Suprapubic skin (tissue), 4 donors: ENCODE measurements around the gene BROX. TPM values are rescaled to one million over a fixed set of nuclear protein-coding genes. Genes with fewer than 3 reads are reported as not detected.
"Not testable (repeated sequence)": the region's sequence is repeated elsewhere in the genome, so short reads cannot be mapped to it uniquely, and the experiment has no call there.

Experiments used
- DNase-seq, 2 donors: peaks; one replicate each; pipeline ENCODE4 v3.0.0-alpha.2; 2019; ENCODE audit warnings: low spot score in 2 of 2
- H3K27ac ChIP-seq: fragments of 200-600 bp; sonication (generic); one replicate; pipeline ENCODE4 v1.5.1; 2019
- H3K27me3 ChIP-seq: fragments of 200-600 bp; sonication (generic); one replicate; pipeline ENCODE4 v1.5.1; 2019
- H3K36me3 ChIP-seq: fragments of 200-600 bp; sonication (generic); one replicate; pipeline ENCODE4 v1.5.1; 2019
- H3K4me1 ChIP-seq: fragments of 200-600 bp; sonication (generic); one replicate; pipeline ENCODE4 v1.5.1; 2019
- H3K4me3 ChIP-seq: fragments of 200-600 bp; sonication (generic); one replicate; pipeline ENCODE4 v1.5.1; 2019; ENCODE audit warnings: mild to moderate bottlenecking
- H3K9me3 ChIP-seq: fragments of 200-600 bp; sonication (generic); one replicate; pipeline ENCODE4 v1.5.1; 2019
- EP300 ChIP-seq: sonication (generic); formaldehyde crosslinking; IDR thresholded peaks from one replicate; pipeline ENCODE4 v1.6.1; 2017; ENCODE audit warnings: antibody characterized with exemption
- POLR2A ChIP-seq, 2 donors: fragments of 450-650 bp; IDR thresholded peaks; one replicate each; pipeline ENCODE4 v1.6.1; 2017; ENCODE audit warnings: antibody characterized with exemption in 2 of 2, mild to moderate bottlenecking in 2 of 2, moderate library complexity in 2 of 2
- POLR2AphosphoS5 ChIP-seq, 3 donors: sonication (generic); formaldehyde crosslinking; IDR thresholded peaks; one replicate each; pipeline ENCODE4 v1.6.1; 2017; ENCODE audit warnings: antibody characterized with exemption in 3 of 3
- WGBS: methylation state at CpG from one replicate; pipeline ENCODE4 v1.1.5; 2018; 5-methylcytosine and 5-hydroxymethylcytosine counted together
- total RNA-seq, 4 donors: library from RNA; depleted of rRNA; stranded (reverse); fragments of >200 nt; gene quantifications; one replicate each; pipeline ENCODE4 v1.1.0, GENCODE V29; 2016
- TF ChIP-seq, protein P1 (sequence below), 2 donors: fragments of 200-600 bp in 1 of 2; fragments of 450-650 bp in 1 of 2; sonication (generic) in 1 of 2; IDR thresholded peaks; one replicate each; pipeline ENCODE4 v1.5.1; 2016 to 2019; ENCODE audit warnings: antibody characterized with exemption in 2 of 2, mild to moderate bottlenecking in 1 of 2, moderate library complexity in 1 of 2

The BROX gene
- total RNA-seq, 4 donors from 2014 or later: 41.8 to 57.8 (median 53.8) TPM

DNA sequence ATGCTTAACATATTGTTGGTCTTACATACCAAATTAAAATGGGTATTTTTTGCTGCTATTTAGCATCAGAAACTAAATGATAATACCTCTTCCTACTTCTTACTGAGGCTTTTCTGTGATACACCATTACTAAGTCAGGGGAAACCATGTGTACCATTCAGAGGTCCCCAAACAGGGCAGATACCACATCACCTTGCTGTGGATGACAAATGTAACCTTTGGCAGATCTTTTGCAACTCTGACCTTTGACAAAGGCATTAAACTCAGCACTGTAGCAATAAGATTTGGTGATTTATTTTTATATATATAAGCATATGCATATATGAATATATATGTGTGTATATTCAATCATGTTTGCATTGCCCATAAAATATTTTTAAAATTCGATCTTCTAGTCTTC lies 27.6 kb downstream of the BROX start:
- no peak for DNase-seq
- Histone ChIP-seq H3K4me3 (no peak overlapping the region), H3K27ac (no peak overlapping the region), H3K27me3 (no peaks in the 10 kb centered on the region), H3K36me3 (peaks cover 13% of the 10 kb centered on the region), H3K9me3 (no peaks in the 10 kb centered on the region), H3K4me1 (peaks cover 5% of the 10 kb centered on the region)
- 72% methylated on average over 1 of the region's 1 CpG for WGBS
- TF ChIP-seq POLR2A (IDR thresholded peaks at IDR 0.05) (no peak), POLR2AphosphoS5 (IDR thresholded peaks at IDR 0.05) (no peak), EP300 (no peak)
- TF ChIP-seq, protein P1, sequence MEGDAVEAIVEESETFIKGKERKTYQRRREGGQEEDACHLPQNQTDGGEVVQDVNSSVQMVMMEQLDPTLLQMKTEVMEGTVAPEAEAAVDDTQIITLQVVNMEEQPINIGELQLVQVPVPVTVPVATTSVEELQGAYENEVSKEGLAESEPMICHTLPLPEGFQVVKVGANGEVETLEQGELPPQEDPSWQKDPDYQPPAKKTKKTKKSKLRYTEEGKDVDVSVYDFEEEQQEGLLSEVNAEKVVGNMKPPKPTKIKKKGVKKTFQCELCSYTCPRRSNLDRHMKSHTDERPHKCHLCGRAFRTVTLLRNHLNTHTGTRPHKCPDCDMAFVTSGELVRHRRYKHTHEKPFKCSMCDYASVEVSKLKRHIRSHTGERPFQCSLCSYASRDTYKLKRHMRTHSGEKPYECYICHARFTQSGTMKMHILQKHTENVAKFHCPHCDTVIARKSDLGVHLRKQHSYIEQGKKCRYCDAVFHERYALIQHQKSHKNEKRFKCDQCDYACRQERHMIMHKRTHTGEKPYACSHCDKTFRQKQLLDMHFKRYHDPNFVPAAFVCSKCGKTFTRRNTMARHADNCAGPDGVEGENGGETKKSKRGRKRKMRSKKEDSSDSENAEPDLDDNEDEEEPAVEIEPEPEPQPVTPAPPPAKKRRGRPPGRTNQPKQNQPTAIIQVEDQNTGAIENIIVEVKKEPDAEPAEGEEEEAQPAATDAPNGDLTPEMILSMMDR (IDR thresholded peaks at IDR 0.05): no peak

DNA sequence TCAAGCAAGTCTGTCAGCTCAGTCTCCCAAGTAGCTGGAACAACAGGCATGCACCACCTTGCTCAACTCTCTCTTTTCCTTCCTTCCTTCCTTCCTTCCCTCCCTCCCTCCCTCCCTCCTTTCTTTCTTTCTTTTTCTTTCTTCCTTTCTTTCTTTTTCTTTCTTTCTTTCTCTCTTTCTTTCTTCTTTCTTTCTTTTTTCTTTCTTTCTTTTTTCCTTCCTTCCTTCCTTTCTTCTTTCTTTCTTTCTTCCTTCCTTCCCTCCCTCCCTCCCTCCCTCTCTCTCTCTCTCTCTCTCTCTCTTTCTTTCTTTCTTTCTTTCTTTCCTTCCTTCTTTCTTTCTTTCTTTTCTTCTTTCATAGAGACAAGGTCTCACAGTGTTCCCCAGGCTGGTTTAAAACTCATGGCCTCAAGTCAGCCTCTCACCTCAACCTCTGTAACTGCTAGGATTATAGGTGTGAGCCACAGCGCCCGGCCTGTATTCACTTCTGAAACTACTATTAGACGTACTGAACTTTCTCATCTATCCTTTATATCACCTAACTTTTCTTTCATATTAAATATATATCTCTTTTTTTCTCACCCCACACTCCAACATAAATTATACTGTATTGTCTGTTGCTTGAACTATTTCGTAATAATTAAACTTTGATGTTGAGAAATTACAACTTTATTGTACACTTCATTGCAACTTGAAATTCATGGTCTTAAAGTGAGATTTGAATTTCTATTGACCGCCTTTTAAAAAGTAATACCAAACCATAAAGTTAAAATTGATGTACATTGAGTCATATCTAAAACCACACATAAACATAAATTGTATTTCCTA lies 29.5 kb downstream of the BROX start:
- WGBS: 94% methylated on average over 5 of the region's 5 CpGs
- H3K36me3 ChIP-seq, DNase-seq, H3K27me3 ChIP-seq, H3K4me3 ChIP-seq, H3K9me3 ChIP-seq, H3K4me1 ChIP-seq, H3K27ac ChIP-seq: not testable (repeated sequence)

DNA sequence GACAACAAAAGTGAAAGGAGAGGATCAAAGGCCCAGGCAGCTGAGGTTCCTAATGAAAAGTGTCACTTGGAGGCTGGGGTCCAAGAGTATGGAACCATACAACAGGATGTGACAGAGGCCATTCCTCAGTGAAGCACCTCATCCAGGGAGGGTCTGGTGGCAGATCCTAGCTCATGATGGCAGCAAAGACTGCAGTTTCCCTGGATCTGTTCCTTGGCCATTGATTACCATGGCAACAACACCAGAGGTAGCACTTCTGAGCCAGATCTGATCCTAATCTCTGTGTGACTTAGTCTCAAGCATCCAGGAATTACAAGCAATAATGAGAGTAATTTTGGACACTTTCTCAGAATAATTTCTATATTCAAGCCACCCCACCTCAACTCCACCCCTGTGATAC lies 37.6 kb downstream of the BROX start:
- no peaks in the 10 kb centered on the region for H3K27me3 ChIP-seq
- no peak overlapping the region for H3K4me3 ChIP-seq
- H3K27ac ChIP-seq: no peak overlapping the region
- TF ChIP-seq, protein P1 (IDR thresholded peaks at IDR 0.05): no peak
- TF ChIP-seq EP300 (no peak), POLR2A (IDR thresholded peaks at IDR 0.05) (no peak), POLR2AphosphoS5 (IDR thresholded peaks at IDR 0.05) (no peak)
- peaks cover 5% of the 10 kb centered on the region for H3K4me1 ChIP-seq
- no peaks in the 10 kb centered on the region for H3K9me3 ChIP-seq
- no peaks in the 10 kb centered on the region for H3K36me3 ChIP-seq
- DNase-seq: no peak

DNA sequence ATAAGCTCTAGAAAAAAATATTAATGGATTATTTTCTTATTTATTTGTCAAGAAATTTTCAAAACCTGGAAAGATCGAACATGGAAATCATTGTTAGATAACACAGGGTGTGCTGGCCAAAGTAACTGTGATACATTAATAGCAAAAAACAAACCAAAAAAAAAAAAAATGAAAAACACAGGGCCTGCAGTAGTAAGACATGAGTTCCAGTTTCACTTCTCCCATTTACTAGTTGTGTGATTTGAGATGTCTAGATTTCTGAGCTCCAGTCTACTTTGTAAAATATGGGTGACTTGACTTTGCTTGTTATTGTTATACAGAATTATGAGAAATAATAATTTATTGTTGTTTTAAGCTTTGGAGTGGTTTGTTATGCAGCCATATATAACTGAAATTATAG lies 38.3 kb downstream of the BROX start:
- no peak overlapping the region for H3K27ac ChIP-seq
- no peaks in the 10 kb centered on the region for H3K36me3 ChIP-seq
- peaks cover 9% of the 10 kb centered on the region for H3K4me1 ChIP-seq
- no peaks in the 10 kb centered on the region for H3K27me3 ChIP-seq
- WGBS: 95% methylated on average over 1 of the region's 1 CpG
- TF ChIP-seq POLR2A (IDR thresholded peaks at IDR 0.05) (no peak), POLR2AphosphoS5 (IDR thresholded peaks at IDR 0.05) (no peak), EP300 (no peak)
- TF ChIP-seq, protein P1 (IDR thresholded peaks at IDR 0.05): no peak
- DNase-seq: no peak
- no peak overlapping the region for H3K4me3 ChIP-seq
- no peaks in the 10 kb centered on the region for H3K9me3 ChIP-seq

DNA sequence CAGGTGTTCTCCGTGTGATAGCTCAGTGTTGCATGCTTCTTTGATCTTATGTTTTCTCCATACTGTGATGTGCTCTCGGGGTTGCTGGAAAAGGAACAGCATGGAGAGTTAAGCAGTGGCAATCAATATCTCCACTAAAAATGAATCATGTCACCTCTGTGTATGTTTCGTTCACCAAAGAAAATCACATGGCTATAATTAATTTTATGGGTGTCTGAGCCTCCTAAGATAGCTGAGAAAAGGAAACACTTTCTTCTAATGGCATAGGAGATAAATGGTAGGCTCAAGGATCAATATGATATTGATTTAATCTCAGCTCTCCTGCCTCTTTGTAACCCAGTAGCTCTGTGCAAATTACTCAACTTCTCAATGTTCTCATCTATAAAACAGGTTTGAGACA lies 38.9 kb downstream of the BROX start:
- DNase-seq: no peak
- H3K36me3 ChIP-seq: no peaks in the 10 kb centered on the region
- 92% methylated on average over 3 of the region's 3 CpGs for whole genome bisulfite sequencing
- no peaks in the 10 kb centered on the region for H3K27me3 ChIP-seq
- peaks cover 9% of the 10 kb centered on the region for H3K4me1 ChIP-seq
- no peak overlapping the region for H3K27ac ChIP-seq
- H3K9me3 ChIP-seq: no peaks in the 10 kb centered on the region
- no peak overlapping the region for H3K4me3 ChIP-seq
- TF ChIP-seq POLR2A (IDR thresholded peaks at IDR 0.05): no peak

DNA sequence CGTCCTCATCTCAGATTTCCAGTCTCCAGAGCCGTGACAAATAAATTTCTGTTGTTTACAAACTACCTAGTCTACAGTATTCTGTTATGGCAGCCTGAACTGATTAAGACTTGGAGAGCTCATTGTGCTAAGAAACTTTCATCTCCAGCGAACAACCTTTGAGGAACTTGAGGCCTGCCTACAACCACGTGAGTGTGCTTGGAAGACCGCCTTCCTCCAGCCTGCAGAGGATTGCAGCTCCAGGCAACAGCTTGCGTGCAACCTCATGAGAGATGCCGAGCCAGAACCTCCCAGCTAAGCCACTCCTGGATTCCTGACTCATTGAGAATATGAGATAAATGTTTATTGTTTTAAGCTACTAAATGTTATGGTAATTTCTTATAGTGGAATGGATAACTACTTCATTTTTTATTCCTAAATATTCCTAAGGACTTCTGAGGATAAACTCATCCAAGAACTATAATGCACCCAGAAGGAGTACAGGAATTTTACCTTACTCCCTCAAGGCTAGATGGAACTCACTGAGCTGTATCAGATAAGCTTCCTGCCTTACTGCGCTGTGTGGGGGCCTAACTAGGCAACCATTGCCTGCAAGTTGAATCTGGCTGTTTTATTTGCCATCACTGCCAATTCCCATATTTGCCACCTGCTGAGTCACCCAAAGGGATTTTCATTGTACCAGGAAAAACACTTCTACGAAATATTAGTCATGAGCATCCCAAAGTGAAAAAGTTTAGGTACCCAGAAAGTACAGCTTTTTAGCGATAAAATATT lies 42.2 kb downstream of the BROX start:
- peaks cover 9% of the 10 kb centered on the region for H3K4me1 ChIP-seq
- H3K27ac ChIP-seq: peak overlapping the region; percentile 57
- TF ChIP-seq, protein P1 (IDR thresholded peaks at IDR 0.05): no peak
- peak in 1 of 3 donors; percentile 8 for TF ChIP-seq POLR2AphosphoS5 (IDR thresholded peaks at IDR 0.05)
- no peaks in the 10 kb centered on the region for H3K36me3 ChIP-seq
- H3K27me3 ChIP-seq: no peaks in the 10 kb centered on the region
- WGBS: 31% methylated on average over 10 of the region's 10 CpGs
- H3K9me3 ChIP-seq: no peaks in the 10 kb centered on the region
- peak; percentile 80 for DNase-seq
- no peak overlapping the region for H3K4me3 ChIP-seq
